GM21825 (cell line): ENCODE results near the gene MDFI.

Experiments
- ATAC-seq: cut with Tn5 transposase; IDR thresholded peaks from one replicate; pipeline ENCODE4 v1.9.1; 2021; ENCODE audit warnings: mild to moderate bottlenecking, moderate library complexity; ENCODE audit not compliant: unreplicated experiment

MDFI gene

GRCh38 chr6:41638002-41638934 is at the start of gene MDFI:
TSS of gene MDFI (plus strand) at chr6:41638468. CDS start at chr6:41638750, 282 bp downstream.
- no peak for ATAC-seq

GRCh38 chr6:41589223-41589622 is 49.0 kb upstream of the MDFI start:
- ATAC-seq, result no peak

DNA sequence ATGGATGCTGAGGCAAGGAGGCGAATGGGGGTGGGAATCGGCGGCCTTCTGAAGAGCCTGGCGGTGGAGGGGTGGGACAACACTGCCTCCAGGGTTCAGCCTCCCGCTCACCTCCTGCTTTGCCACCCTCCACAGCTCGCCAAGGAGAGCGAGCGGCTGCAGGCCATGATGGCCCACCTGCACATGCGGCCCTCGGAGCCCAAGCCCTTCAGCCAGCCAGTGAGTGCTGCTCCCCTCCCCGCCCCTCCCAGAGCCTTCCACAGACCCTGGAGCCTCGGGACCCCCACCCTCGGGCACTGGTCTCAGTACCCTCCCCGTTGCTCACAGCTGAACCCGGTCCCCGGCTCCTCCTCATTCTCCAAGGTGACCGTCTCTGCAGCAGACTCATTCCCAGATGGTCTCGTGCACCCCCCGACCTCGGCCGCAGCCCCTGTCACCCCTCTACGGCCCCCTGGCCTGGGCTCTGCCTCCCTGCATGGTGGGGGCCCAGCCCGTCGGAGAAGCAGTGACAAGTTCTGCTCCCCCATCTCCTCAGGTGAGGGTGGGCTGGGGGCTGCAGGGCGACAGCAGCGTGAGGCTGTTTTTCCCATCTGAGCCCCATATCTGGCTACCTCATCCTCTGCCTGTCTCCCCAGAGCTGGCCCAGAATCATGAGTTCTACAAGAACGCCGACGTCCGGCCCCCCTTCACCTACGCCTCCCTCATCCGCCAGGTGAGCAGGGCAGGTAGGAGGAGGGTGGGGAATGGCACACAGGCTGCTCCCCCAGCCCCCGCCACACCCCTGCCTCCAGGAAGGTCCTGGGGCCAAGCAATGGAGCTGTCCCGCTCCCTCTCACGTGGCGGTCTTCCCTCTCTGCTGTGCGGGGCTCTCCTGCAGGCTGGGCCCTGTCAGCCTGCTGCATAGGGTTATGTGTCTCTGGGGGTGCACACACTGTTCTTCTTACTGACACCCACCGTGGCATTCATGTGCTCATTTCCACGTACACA is 48.3 kb upstream of the MDFI start:
- no peak for ATAC-seq

DNA sequence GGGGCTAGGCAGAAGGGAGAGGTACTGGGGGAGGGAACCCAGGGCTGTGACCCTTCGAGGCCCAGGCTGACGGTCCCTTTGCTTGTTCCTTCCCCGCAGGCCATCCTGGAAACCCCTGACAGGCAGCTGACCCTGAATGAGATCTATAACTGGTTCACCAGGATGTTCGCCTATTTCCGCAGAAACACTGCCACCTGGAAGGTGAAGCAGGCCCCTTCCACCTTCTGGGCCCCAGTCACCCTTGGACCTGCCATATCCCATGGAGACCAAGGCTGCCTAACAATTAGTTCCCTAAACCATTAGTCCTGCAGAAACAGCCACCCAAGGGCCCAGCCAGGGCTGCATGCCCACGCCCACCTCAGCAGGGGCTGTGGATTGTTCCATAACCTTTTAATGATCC is 47.1 kb upstream of the MDFI start:
- no peak for ATAC-seq

GRCh38 chr6:41591859-41592502 is 46.3 kb upstream of the MDFI start:
- ATAC-seq, result no peak

- no peak for ATAC-seq
Observed at GRCh38 chr6:41593406-41593805, 44.9 kb upstream of the MDFI start.

GRCh38 chr6:41593839-41594238 is 44.4 kb upstream of the MDFI start:
- no peak for ATAC-seq

DNA sequence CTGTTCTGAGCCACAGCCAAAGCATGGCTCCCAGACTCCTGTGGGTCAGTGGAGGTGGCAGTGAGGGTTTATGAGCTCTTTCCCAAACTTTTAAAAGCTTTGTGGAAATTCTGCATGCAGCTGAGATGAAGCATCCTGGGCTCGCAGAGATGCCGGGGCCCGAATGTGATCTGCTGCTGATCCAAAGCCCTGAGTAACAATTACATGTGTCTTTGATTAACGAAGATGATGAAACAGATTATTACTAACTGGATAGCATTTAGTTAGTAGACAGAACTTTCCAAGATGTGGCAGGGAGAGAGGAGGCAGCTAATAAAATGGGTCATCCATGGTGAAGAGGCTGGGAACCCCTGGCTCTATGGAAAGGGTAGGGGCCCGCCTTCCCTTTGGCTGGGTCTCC is 43.9 kb upstream of the MDFI start:
- no peak for ATAC-seq

DNA sequence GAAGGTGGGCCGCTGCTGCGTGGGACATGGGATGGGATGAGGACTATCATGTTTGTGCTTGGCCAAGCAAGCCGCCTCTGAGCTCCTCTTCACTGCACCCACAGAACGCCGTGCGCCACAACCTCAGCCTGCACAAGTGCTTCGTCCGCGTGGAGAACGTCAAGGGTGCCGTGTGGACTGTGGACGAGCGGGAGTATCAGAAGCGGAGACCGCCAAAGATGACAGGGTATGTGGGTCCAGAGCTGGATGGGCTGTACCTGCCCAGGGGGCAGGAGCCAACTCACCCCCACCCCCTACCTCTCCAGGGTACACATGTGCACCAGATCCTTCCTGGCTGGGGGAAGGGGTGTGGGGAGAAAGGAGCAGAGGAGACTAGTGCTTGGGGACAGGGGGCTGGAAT is 43.5 kb upstream of the MDFI start:
- ATAC-seq, result no peak

- ATAC-seq, result no peak
Observed at GRCh38 chr6:41595166-41595565, 43.1 kb upstream of the MDFI start.

DNA sequence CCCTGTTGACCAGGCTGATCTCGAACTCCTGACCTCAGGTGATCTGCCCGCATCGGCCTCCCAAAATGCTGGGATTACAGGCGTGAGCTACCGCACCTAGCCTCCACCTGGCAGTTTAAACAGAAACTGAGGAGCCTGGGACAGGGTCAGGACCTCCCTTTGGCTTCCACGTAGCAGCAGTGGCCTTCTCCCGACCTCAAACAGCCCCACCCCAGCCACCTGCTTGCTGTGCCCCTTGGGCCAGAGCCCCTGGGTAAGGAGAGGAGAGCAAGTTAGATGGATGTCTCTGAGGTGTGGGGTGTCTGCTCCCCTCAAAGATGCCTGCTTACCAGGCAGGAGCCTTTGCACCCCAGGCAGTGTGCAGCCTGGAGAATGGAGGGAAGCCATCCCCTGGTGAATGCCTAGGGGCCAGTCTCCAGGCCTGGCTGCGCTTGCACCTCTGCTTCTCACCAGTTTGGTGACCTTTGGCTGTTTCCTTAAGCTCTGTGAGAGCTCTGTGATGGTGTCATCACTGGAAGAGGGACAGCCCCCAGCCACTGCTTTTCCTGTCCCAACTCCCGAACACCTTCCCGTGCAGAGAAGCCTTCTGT is 42.1 kb upstream of the MDFI start:
- ATAC-seq, result no peak

DNA sequence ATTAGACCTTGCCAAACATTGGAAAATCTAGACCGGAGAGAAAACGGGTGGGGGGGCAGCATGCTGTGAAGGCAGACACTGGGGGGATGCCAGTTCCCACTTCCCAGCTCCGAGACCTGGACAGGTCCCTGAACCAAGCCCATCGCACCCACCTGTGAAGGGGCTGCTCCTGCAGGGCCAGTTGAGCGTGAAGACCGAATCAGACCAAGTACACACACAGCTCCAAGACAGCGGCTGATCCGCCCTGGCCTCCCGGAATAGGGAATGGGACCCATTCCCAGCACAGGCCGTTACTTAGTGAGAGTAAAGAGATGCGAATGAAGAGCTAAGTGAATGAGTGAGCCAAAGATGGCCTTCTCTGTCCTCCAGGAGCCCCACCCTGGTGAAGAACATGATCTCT is 41.5 kb upstream of the MDFI start:
- ATAC-seq, result no peak

DNA sequence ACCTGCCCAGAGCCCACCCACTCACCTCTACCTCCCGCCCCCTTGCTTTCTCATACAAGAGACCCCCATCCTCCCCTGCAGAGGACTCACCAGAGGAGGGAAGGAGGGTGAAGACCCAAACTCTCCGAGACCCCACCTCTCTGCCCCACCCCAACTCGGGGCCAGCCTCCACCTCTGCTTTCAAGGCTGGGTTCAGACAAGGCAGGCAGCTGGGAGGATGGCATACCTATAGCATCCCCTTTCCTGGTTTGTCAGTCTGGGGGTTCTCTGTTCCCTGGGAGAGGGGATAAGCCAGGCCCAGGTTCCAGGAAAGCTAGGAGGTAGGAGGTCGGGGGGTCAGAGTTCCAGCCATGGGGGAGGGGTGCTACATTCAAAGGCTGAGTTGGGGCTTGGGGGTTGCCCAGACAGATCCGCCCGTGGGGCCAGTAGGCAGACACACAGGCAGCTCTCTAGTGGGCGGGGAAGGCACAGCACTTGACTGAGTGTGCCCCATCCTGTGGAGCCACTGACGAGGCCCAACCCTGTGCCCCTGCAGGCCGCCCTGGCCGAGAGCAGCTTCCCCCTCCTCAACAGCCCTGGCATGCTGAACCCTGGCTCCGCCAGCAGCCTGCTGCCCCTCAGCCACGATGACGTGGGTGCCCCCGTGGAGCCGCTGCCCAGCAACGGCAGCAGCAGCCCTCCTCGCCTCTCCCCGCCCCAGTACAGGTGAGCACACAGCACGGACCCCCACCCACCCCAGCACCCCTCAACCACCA is 40.8 kb upstream of the MDFI start:
- no peak for ATAC-seq

DNA sequence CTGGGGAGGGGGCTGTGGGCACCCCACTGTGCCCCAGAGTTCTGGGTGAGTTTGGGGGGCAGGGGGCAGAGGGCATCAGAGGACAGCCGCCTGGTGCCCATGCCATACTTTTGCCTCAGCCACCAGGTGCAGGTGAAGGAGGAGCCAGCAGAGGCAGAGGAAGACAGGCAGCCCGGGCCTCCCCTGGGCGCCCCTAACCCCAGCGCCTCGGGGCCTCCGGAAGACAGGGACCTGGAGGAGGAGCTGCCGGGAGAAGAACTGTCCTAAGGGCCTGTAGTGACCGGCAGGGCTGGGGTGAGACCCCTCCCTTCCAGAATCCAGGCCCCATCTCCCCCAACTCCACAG is 39.6 kb upstream of the MDFI start:
- no peak for ATAC-seq

GRCh38 chr6:41599015-41599851 is 39.0 kb upstream of the MDFI start:
- no peak for ATAC-seq

GRCh38 chr6:41599852-41600445 is 38.3 kb upstream of the MDFI start:
- ATAC-seq, result no peak

- no peak for ATAC-seq
Observed at GRCh38 chr6:41600499-41601247, 37.6 kb upstream of the MDFI start.

- no peak for ATAC-seq
Observed at GRCh38 chr6:41601248-41601549, 37.1 kb upstream of the MDFI start.

DNA sequence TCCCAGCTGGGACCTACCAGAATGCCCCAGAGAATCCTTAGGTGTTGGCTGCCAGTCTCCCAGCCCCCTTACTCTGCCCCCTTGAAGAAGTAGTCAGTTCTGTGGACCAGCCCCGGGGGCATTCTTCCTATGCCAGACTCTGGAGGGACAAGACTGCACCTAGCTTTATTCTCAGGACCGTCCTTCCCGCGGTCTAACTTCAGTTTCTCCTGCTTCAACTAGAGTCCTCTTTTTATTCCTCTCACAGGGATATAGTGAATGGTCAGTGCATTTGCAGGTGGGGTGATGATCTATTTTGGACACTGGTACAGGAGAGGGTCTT is 35.9 kb upstream of the MDFI start:
- no peak for ATAC-seq
